OCI-M1 (cell line): ENCODE data around the gene TMOD2.

Experiments used
- DNase-seq: peaks from one replicate; lab custom pipeline; 2025; lab: John Stamatoyannopoulos, UW

TMOD2 gene

GRCh38 chr15:51856714-51857380 lies 105.5 kb downstream of the TMOD2 start:
- no peak for DNase-seq

- no peak for DNase-seq
Observed at GRCh38 chr15:51861557-51862359, 110.4 kb downstream of the TMOD2 start.

GRCh38 chr15:51863131-51863530 lies 111.7 kb downstream of the TMOD2 start:
- no peak for DNase-seq

- no peak for DNase-seq
Observed at GRCh38 chr15:51864408-51865056, 113.1 kb downstream of the TMOD2 start.

- no peak for DNase-seq
Observed at GRCh38 chr15:51865317-51865716, 113.9 kb downstream of the TMOD2 start.
